GM10248 (cell line): ENCODE results near the gene HFE.
A peak's percentile ranks its signal among the peaks of the same experiment; 100 is the strongest.

ENCODE experiments used
- CTCF ChIA-PET: fragments of 300-600 bp; sonication (Branson Sonifier 250); formaldehyde crosslinking; extraction: SDS; loops from one replicate; lab custom pipeline; 2021; ENCODE audit warnings: antibody characterized with exemption; lab: Yijun Ruan, JAX
- POLR2A ChIA-PET: fragments of 350-650 bp; sonication (Branson Sonifier 250); formaldehyde crosslinking; extraction: SDS; loops from one replicate; lab custom pipeline; 2020; ENCODE audit warnings: antibody characterized with exemption; lab: Yijun Ruan, JAX
- DNase-seq: peaks from one replicate; pipeline ENCODE4 v3.0.0; 2012; ENCODE audit errors: extremely low spot score
- CTCF ChIP-seq: IDR thresholded peaks from 2 replicates; pipeline ENCODE4 v1.5.1; 2012; ENCODE audit warnings: mild to moderate bottlenecking, low read depth; ENCODE audit errors: extremely low read depth, missing control alignments, control extremely low read depth

Gene HFE

GRCh38 chr6:26086211-26086610 is 1.0 kb upstream of the HFE start:
- DNase-seq, result no peak
- TF ChIP-seq CTCF, result no peak
- POLR2A ChIA-PET, result no interaction called here
- CTCF ChIA-PET, result interaction anchor here (2.2 to 16.5 kb wide), 3 partner anchors 11 to 18 kb away, joined by 6 to 631 read pairs (median 65); a partner anchor contains a TSS

GRCh38 chr6:26088344-26088743 is 1.1 kb downstream of the HFE start:
- CTCF ChIA-PET, result interaction anchor here (5.8 to 16.5 kb wide), 2 partner anchors 9 to 20 kb away, joined by 65 to 631 read pairs; no protein-coding TSS in a partner anchor
- DNase-seq, result no peak
- no peak for TF ChIP-seq CTCF
- POLR2A ChIA-PET, result interaction anchor here (0.6 to 1.4 kb wide), 3 partner anchors 15 to 43 kb away, joined by 3 read pairs; a partner anchor contains a TSS

- TF ChIP-seq CTCF, result no peak
- POLR2A ChIA-PET, result no interaction called here
- CTCF ChIA-PET, result interaction anchor here (0.7 to 16.5 kb wide), 5 partner anchors 8 to 85 kb away, joined by 3 to 631 read pairs (median 4); a partner anchor contains a TSS
- no peak for DNase-seq
These were observed 2.0 kb downstream of the HFE start for GRCh38 chr6:26089272-26089671.

GRCh38 chr6:26092443-26092842 is 5.2 kb downstream of the HFE start:
- no peak for TF ChIP-seq CTCF
- CTCF ChIA-PET, result interaction anchor here (1.0 to 16.5 kb wide), 5 partner anchors 9 to 66 kb away, joined by 3 to 631 read pairs (median 9); a partner anchor contains a TSS
- DNase-seq, result no peak
- POLR2A ChIA-PET, result interaction anchor here (0.6 kb wide), 1 partner anchor 63 kb away, joined by 3 read pairs; a partner anchor contains a TSS

GRCh38 chr6:26094036-26094435 is 6.8 kb downstream of the HFE start:
- no peak for TF ChIP-seq CTCF
- no peak for DNase-seq
- ChIA-PET POLR2A (interaction anchor here (0.8 kb wide), 2 partner anchors 62 to 122 kb away, joined by 3 to 4 read pairs; a partner anchor contains a TSS), CTCF (interaction anchor here (0.9 to 16.5 kb wide), 9 partner anchors 10 to 176 kb away, joined by 3 to 631 read pairs (median 3); a partner anchor contains a TSS)

- peak; percentile 40 for DNase-seq
- POLR2A ChIA-PET, result no interaction called here
- CTCF ChIA-PET, result interaction anchor here (0.7 to 16.5 kb wide), 17 partner anchors 9 to 135 kb away, joined by 3 to 631 read pairs (median 7); partner anchors contain the start of gene HFE
- peak; percentile 75 for TF ChIP-seq CTCF
These were observed 10.1 kb downstream of the HFE start for GRCh38 chr6:26097268-26097875.
